Parathyroid adenoma (tissue), 2 donors: Measurements from ENCODE around the gene FRMPD2.

ENCODE experiments used
- H2AFZ ChIP-seq: fragments of 300-600 bp; sonication (generic); one replicate; pipeline ENCODE4 v1.7.0; 2017; ENCODE audit warnings: antibody characterized with exemption, mild to moderate bottlenecking
- H3K27ac ChIP-seq: fragments of 300-600 bp; sonication (generic); one replicate; pipeline ENCODE4 v1.7.0; 2017
- H3K27me3 ChIP-seq: fragments of 300-600 bp; sonication (generic); one replicate; pipeline ENCODE4 v1.7.0; 2017; ENCODE audit warnings: low read length; ENCODE audit not compliant: control insufficient read depth, insufficient read depth
- H3K36me3 ChIP-seq: fragments of 300-600 bp; sonication (generic); one replicate; pipeline ENCODE4 v1.7.0; 2017; ENCODE audit warnings: low read length; ENCODE audit not compliant: control insufficient read depth, insufficient read depth
- H3K4me1 ChIP-seq: fragments of 300-600 bp; sonication (generic); one replicate; pipeline ENCODE4 v1.7.0; 2017; ENCODE audit warnings: control low read depth
- H3K4me2 ChIP-seq: fragments of 300-600 bp; sonication (generic); one replicate; pipeline ENCODE4 v1.7.0; 2017; ENCODE audit warnings: low read length
- H3K4me3 ChIP-seq: fragments of 300-600 bp; sonication (generic); one replicate; pipeline ENCODE4 v1.7.0; 2017; ENCODE audit warnings: low read depth, low read length
- H3K79me2 ChIP-seq: fragments of 300-600 bp; sonication (generic); one replicate; pipeline ENCODE4 v1.7.0; 2017; ENCODE audit warnings: control low read depth
- H3K9ac ChIP-seq: fragments of 300-600 bp; sonication (generic); one replicate; pipeline ENCODE4 v1.7.0; 2017; ENCODE audit warnings: mild to moderate bottlenecking
- H3K9me3 ChIP-seq: fragments of 300-600 bp; sonication (generic); one replicate; pipeline ENCODE4 v1.7.0; 2017; ENCODE audit warnings: low read length; ENCODE audit not compliant: control insufficient read depth
- TF ChIP-seq, protein P1 (sequence below): fragments of 300-600 bp; sonication (generic); IDR thresholded peaks from one replicate; pipeline ENCODE4 v1.7.0; 2017; ENCODE audit warnings: antibody characterized with exemption, mild to moderate bottlenecking
- donor health status: primary hyperparathyroidism.

FRMPD2 gene

DNA sequence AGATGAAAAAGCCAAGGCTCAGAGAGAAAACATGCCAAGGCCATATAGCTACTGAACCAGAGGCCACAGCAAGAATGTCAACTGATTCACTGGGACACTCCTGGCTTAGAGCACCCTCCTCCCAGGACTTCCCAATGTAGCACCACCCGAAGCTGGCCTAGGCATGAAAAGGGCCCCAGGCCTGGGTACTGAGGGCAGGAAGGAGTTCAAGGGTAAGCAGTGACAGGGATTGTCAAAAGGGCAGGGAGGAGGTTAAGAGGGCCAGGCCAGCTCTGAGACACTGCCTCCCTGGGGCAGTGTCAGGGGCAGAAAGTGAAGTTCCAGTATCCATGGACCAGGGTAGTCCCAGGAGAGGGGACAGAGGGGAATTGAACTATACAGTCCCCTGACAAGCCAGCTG lies 57.8 kb downstream of the FRMPD2 start:
- H3K9ac ChIP-seq, result no peak overlapping the region
- H3K79me2 ChIP-seq, result no peaks in the 10 kb centered on the region
- no peak overlapping the region for H3K27ac ChIP-seq
- no peaks in the 10 kb centered on the region for H3K27me3 ChIP-seq
- no peak overlapping the region for H3K4me3 ChIP-seq
- H3K4me2 ChIP-seq, result no peak overlapping the region
- no peaks in the 10 kb centered on the region for H3K4me1 ChIP-seq
- TF ChIP-seq, protein P1, sequence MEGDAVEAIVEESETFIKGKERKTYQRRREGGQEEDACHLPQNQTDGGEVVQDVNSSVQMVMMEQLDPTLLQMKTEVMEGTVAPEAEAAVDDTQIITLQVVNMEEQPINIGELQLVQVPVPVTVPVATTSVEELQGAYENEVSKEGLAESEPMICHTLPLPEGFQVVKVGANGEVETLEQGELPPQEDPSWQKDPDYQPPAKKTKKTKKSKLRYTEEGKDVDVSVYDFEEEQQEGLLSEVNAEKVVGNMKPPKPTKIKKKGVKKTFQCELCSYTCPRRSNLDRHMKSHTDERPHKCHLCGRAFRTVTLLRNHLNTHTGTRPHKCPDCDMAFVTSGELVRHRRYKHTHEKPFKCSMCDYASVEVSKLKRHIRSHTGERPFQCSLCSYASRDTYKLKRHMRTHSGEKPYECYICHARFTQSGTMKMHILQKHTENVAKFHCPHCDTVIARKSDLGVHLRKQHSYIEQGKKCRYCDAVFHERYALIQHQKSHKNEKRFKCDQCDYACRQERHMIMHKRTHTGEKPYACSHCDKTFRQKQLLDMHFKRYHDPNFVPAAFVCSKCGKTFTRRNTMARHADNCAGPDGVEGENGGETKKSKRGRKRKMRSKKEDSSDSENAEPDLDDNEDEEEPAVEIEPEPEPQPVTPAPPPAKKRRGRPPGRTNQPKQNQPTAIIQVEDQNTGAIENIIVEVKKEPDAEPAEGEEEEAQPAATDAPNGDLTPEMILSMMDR, result no peak
- H3K9me3 ChIP-seq, result no peaks in the 10 kb centered on the region
- H3K36me3 ChIP-seq, result no peaks in the 10 kb centered on the region
- H2AFZ ChIP-seq, result no peak overlapping the region

DNA sequence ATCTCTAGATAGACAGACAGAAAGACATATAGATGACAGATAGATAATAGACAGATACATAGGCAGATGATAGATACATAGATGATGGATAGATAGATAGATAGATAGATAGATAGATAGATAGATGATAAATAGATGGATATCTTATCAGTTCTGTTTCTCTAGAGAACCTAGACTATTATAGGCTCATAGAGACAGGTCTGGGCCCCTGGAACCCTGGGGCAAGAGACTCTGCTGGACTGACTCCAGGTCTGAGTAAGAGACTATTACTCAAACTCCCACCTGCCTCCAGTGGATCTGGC lies 58.3 kb downstream of the FRMPD2 start:
- Histone ChIP-seq H3K27me3 (no peaks in the 10 kb centered on the region), H2AFZ (no peak overlapping the region), H3K9me3 (no peaks in the 10 kb centered on the region), H3K79me2 (no peaks in the 10 kb centered on the region), H3K4me3 (no peak overlapping the region), H3K36me3 (no peaks in the 10 kb centered on the region), H3K4me2 (no peak overlapping the region), H3K4me1 (no peaks in the 10 kb centered on the region), H3K27ac (no peak overlapping the region), H3K9ac (no peak overlapping the region)
- TF ChIP-seq, protein P1, result no peak

DNA sequence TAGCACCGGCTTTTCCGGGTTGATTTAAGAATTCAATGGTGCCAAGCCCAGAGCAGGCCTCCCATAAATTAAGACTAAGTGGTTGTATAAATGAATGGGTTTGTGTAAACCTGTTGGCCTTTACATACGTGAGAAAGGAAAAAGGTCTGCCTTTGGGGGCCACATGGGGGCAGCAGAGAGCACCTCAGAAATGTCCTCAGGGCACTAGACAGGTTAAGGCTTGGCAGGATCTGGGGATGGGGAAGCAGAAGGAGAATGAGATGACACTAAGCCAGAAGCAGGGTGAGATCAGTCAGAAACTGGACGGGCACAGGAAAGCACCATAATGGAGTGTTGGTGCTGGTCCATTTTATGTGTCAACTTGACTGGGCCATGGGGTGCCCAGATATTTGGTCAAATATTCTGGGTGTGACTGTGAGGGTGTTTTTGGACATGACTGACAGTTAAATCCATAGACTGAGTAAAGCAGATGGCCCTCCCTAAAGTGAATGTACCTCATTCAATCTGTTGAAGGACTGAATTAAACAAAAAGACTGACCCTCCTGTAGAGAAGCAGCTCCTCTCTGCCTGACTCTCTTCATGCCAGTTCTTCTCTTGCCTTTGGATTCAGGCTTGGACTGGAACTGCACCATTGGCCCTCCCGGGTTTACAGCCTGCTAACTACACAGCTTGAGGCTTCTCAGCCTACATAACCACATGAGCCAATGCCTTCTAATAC lies 58.9 kb downstream of the FRMPD2 start:
- H3K79me2 ChIP-seq, result no peaks in the 10 kb centered on the region
- no peak overlapping the region for H2AFZ ChIP-seq
- TF ChIP-seq, protein P1, result peak; percentile 56
- no peak overlapping the region for H3K9ac ChIP-seq
- H3K4me1 ChIP-seq, result no peaks in the 10 kb centered on the region
- no peak overlapping the region for H3K27ac ChIP-seq
- no peak overlapping the region for H3K4me3 ChIP-seq
- no peaks in the 10 kb centered on the region for H3K36me3 ChIP-seq
- H3K4me2 ChIP-seq, result no peak overlapping the region
- H3K27me3 ChIP-seq, result no peaks in the 10 kb centered on the region
- H3K9me3 ChIP-seq, result no peaks in the 10 kb centered on the region

- H3K9ac ChIP-seq, result no peak overlapping the region
- TF ChIP-seq, protein P1, result no peak
- no peaks in the 10 kb centered on the region for H3K27me3 ChIP-seq
- no peaks in the 10 kb centered on the region for H3K36me3 ChIP-seq
- no peaks in the 10 kb centered on the region for H3K79me2 ChIP-seq
- H2AFZ ChIP-seq, result no peak overlapping the region
- H3K4me2 ChIP-seq, result no peak overlapping the region
- no peaks in the 10 kb centered on the region for H3K9me3 ChIP-seq
- H3K27ac ChIP-seq, result no peak overlapping the region
- no peak overlapping the region for H3K4me3 ChIP-seq
- H3K4me1 ChIP-seq, result no peaks in the 10 kb centered on the region
These were observed 59.6 kb downstream of the FRMPD2 start for GRCh38 chr10:48214716-48215485.

- no peak overlapping the region for H2AFZ ChIP-seq
- H3K4me1 ChIP-seq, result no peaks in the 10 kb centered on the region
- H3K79me2 ChIP-seq, result no peaks in the 10 kb centered on the region
- no peak overlapping the region for H3K9ac ChIP-seq
- H3K36me3 ChIP-seq, result no peaks in the 10 kb centered on the region
- H3K4me3 ChIP-seq, result no peak overlapping the region
- TF ChIP-seq, protein P1, result no peak
- H3K27me3 ChIP-seq, result no peaks in the 10 kb centered on the region
- H3K4me2 ChIP-seq, result no peak overlapping the region
- H3K9me3 ChIP-seq, result no peaks in the 10 kb centered on the region
- no peak overlapping the region for H3K27ac ChIP-seq
These were observed 61.4 kb downstream of the FRMPD2 start for GRCh38 chr10:48213047-48213446.
